DND-41 (cell line): Measurements from ENCODE around the gene GPR18.
"Not testable (repeated sequence)": the region's sequence is repeated elsewhere in the genome, so short reads cannot be mapped to it uniquely, and the experiment has no call there.

Experiments
- ATAC-seq: fragments of 200-7000 bp; cut with Tn5 transposase; 3 replicates; pipeline ENCODE4 v1.9.1; 2021; ENCODE audit warnings: low read depth; ENCODE audit not compliant: insufficient read depth
- DNase-seq: peaks from one replicate; pipeline ENCODE4 v3.0.0-alpha.2; 2020
- H2AFZ ChIP-seq: 2 replicates; pipeline ENCODE4 v1.6.0; 2012; ENCODE audit warnings: low read depth, low read length
- H3K27ac ChIP-seq: 2 replicates; pipeline ENCODE4 v1.5.1; 2012; ENCODE audit warnings: low read length, inconsistent platforms
- H3K27me3 ChIP-seq: fragments of 200-600 bp; sonication (generic); 2 replicates; pipeline ENCODE4 v1.6.0; 2012; ENCODE audit warnings: low read length, mild to moderate bottlenecking, inconsistent platforms; ENCODE audit not compliant: insufficient read depth, poor library complexity
- H3K36me3 ChIP-seq: 2 replicates; pipeline ENCODE4 v1.5.1; 2012; ENCODE audit warnings: low read length, inconsistent platforms; ENCODE audit not compliant: insufficient read depth
- H3K4me1 ChIP-seq: 2 replicates; pipeline ENCODE4 v1.5.1; 2012; ENCODE audit warnings: mild to moderate bottlenecking, low read length; ENCODE audit not compliant: insufficient read depth
- H3K4me2 ChIP-seq: 2 replicates; pipeline ENCODE4 v1.6.0; 2012; ENCODE audit warnings: mild to moderate bottlenecking, moderate library complexity, low read length, inconsistent platforms; ENCODE audit not compliant: insufficient read depth
- H3K4me3 ChIP-seq, 2 experiments: fragments of 200-600 bp in 1 of 2; shearing (Covaris generic) in 1 of 2; 2 replicates each; pipeline ENCODE4 v1.5.1; 2012 to 2016; ENCODE audit warnings: inconsistent platforms in 2 of 2, low read length in 2 of 2, mild to moderate bottlenecking in 2 of 2, low read depth in 1 of 2, moderate library complexity in 1 of 2
- H3K79me2 ChIP-seq: 2 replicates; pipeline ENCODE4 v1.6.0; 2012; ENCODE audit warnings: low read length, inconsistent platforms; ENCODE audit not compliant: insufficient read depth
- H3K9ac ChIP-seq: 2 replicates; pipeline ENCODE4 v1.6.0; 2012; ENCODE audit warnings: low read depth, mild to moderate bottlenecking, inconsistent platforms, low read length, moderate library complexity
- H3K9me3 ChIP-seq: 2 replicates; pipeline ENCODE4 v1.5.1; 2012; ENCODE audit warnings: low read length, moderate library complexity, mild to moderate bottlenecking, inconsistent platforms; ENCODE audit not compliant: insufficient read depth, severe bottlenecking
- H4K20me1 ChIP-seq: 2 replicates; pipeline ENCODE4 v1.6.0; 2012; ENCODE audit warnings: low read length; ENCODE audit not compliant: insufficient read depth
- EZH2 ChIP-seq: IDR thresholded peaks from 3 replicates; pipeline ENCODE4 v1.6.1; 2012; ENCODE audit warnings: borderline replicate concordance, low read depth, mild to moderate bottlenecking, moderate library complexity, low read length, inconsistent platforms; ENCODE audit not compliant: severe bottlenecking
- TF ChIP-seq, protein P1 (sequence below): IDR thresholded peaks from 2 replicates; pipeline ENCODE4 v1.5.1; 2012; ENCODE audit warnings: borderline replicate concordance, low read length, moderate library complexity, mild to moderate bottlenecking; ENCODE audit not compliant: poor library complexity, severe bottlenecking; ENCODE audit errors: extremely low read depth

The GPR18 gene

DNA sequence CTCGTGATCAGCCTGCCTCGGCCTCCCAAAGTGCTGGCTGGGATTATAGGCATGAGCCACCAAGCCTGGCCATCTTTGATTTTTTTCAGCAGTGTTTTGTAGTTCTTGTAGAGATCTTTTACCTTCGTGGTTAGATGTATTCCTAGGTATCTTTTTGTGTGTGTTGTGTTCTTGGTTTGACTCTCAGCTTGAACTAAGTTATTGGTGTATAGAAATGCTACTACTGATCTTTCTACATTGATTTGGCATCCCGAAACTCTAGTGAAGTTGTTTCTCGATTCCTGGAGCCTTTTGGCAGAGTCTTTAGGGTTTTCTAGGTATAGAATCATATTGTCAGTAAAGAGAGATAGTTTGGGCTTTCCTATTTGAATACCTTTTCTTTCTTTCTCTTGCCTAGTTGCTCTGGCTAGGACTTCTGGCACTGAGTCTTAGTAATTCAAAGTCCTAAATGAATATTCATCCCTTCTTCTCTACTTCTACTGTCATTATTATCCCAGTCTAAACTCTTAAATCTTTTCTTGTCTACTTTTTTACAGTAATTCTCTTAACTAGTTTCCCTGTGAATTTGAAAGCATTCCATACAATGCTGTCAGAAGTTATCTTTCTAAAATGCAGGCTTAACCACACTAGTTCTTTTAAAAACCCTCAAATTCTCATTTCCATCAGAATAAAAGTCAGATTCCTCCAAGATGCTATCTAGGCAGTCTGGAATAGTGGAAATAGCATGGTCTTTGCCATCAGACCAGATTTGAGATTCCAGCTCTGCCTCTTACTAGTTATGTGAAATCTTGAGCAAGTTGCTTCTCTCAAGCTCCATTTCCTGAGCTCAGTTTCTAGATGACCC lies 7.0 kb downstream of the GPR18 start:
- no peak for ATAC-seq
- H3K79me2 ChIP-seq, result peaks cover 9% of the 10 kb centered on the region
- no peaks in the 10 kb centered on the region for H3K4me1 ChIP-seq
- H3K4me3 ChIP-seq, result no peak overlapping the region
- TF ChIP-seq, protein P1, sequence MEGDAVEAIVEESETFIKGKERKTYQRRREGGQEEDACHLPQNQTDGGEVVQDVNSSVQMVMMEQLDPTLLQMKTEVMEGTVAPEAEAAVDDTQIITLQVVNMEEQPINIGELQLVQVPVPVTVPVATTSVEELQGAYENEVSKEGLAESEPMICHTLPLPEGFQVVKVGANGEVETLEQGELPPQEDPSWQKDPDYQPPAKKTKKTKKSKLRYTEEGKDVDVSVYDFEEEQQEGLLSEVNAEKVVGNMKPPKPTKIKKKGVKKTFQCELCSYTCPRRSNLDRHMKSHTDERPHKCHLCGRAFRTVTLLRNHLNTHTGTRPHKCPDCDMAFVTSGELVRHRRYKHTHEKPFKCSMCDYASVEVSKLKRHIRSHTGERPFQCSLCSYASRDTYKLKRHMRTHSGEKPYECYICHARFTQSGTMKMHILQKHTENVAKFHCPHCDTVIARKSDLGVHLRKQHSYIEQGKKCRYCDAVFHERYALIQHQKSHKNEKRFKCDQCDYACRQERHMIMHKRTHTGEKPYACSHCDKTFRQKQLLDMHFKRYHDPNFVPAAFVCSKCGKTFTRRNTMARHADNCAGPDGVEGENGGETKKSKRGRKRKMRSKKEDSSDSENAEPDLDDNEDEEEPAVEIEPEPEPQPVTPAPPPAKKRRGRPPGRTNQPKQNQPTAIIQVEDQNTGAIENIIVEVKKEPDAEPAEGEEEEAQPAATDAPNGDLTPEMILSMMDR, result no peak
- TF ChIP-seq EZH2, result no peak
- no peaks in the 10 kb centered on the region for H3K27me3 ChIP-seq
- no peak overlapping the region for H3K4me2 ChIP-seq
- H3K9ac ChIP-seq, result no peak overlapping the region
- H3K27ac ChIP-seq, result no peak overlapping the region
- no peak for DNase-seq
- H2AFZ ChIP-seq, result no peak overlapping the region
- peaks cover 50% of the 10 kb centered on the region for H3K36me3 ChIP-seq
- no peaks in the 10 kb centered on the region for H3K9me3 ChIP-seq
- 0 out of 2 replicates have a peak, but pooled peaks cover 3% of the 10 kb centered on the region for H4K20me1 ChIP-seq

DNA sequence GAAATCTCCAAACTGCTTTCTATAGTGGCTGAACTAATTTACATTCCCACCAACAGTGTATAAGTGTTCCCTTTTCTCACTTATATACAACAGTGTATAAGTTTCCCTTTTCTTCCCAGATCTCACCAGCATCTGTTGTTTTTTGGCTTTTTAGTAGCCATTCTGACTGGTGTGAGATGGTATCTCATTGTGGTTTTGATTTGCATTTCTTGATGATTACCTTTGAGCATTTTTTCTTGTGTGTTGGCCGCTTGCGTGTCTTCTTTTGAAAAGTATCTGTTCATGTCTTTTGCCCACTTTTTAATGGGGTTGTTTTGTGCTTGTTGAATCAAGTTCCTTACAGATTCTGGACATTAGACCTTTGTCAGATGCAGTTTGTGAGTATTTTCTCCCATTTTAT lies 8.6 kb downstream of the GPR18 start:
- ATAC-seq, result not testable (repeated sequence)
- peaks cover 49% of the 10 kb centered on the region for H3K36me3 ChIP-seq

DNA sequence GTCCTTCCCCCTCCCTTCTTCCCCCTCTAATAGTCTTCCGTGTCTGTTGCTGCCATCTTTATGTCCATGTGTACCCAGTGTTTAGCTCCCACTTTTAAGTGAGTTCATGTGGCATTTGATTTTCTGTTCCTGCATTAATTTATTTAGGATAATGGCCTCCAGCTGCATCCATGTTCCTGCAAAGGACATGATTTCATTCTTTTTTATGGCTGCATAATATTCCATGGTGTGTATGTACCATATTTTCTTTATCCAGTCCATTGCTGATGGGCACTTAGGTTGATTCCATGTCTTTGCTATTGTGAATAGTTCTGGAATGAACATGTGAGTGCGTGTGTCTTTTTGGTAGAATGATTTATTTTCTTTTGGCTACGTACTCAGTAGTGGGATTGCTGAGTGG lies 9.0 kb downstream of the GPR18 start:
- peaks cover 53% of the 10 kb centered on the region for H3K36me3 ChIP-seq
- H2AFZ ChIP-seq, H3K9me3 ChIP-seq, H3K27me3 ChIP-seq, H3K9ac ChIP-seq, H3K4me2 ChIP-seq, H3K4me1 ChIP-seq, H3K79me2 ChIP-seq, H3K4me3 ChIP-seq, H4K20me1 ChIP-seq, DNase-seq, H3K27ac ChIP-seq, ATAC-seq: not testable (repeated sequence)

More for the DNA sequence above, 8.6 kb downstream of the GPR18 start:
- not testable (repeated sequence) for H3K9me3 ChIP-seq, H3K79me2 ChIP-seq, H3K27ac ChIP-seq, H4K20me1 ChIP-seq, H3K27me3 ChIP-seq, DNase-seq, H2AFZ ChIP-seq, H3K4me3 ChIP-seq, H3K4me2 ChIP-seq, H3K4me1 ChIP-seq, H3K9ac ChIP-seq

DNA sequence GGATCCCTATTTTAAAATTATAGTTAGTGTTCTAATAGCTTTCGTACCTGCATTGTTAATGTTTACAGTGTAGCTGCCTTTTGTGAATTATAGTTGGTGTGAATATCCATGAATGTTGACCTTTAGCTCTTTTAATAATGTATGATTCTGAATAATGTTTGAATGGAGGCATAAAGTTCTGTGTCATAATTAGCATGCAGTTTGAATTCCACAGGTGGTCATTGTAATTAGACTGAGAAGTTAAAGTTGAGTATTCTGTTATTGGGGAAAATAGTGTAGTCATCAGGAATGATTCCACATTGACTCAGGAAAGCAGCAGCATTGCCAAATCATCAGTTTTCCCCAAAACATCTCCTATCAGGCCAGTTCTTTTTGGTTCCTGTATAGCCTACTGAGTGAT lies 12.1 kb downstream of the GPR18 start:
- ATAC-seq (no peak), DNase-seq (no peak)
- Histone ChIP-seq H3K9ac (no peak overlapping the region), H3K27ac (no peak overlapping the region), H3K4me2 (no peak overlapping the region), H4K20me1 (no peaks in the 10 kb centered on the region), H3K9me3 (no peaks in the 10 kb centered on the region), H3K79me2 (peaks cover 3% of the 10 kb centered on the region; the same call in 1 of the 2 replicates), H3K4me3 (no peak overlapping the region), H3K36me3 (peaks cover 52% of the 10 kb centered on the region), H3K4me1 (no peaks in the 10 kb centered on the region), H2AFZ (no peak overlapping the region), H3K27me3 (no peaks in the 10 kb centered on the region)
- TF ChIP-seq, protein P1, result no peak
- TF ChIP-seq EZH2, result no peak
